ENCODE data around the gene PVALB.

PVALB gene

GRCh38 chr22:36759481-36760159, 57.2 kb downstream of the PVALB start:
- H3K4me3 ChIP-seq (ENCODE audit: low read depth, low read length): no peak overlapping the region
- ChIA-PET CTCF (interaction anchor here (0.7 to 13.3 kb wide), 5 partner anchors 10 to 213 kb away, joined by 3 to 176 read pairs (median 4); partner anchors contain the start of gene IFT27), POLR2A (no interaction called here)
- no peak for TF ChIP-seq CTCF (IDR thresholded peaks at IDR 0.05; ENCODE audit: insufficient read depth, low read length, missing control alignments)
- no peak for DNase-seq (ENCODE audit: low read depth, low spot score)

- CTCF ChIA-PET: interaction anchor here (0.9 to 13.3 kb wide), 11 partner anchors 7 to 188 kb away, joined by 3 to 176 read pairs (median 6); partner anchors contain the start of gene IFT27
- no peak for DNase-seq (ENCODE audit: low read depth, low spot score)
These were observed 58.0 kb downstream of the PVALB start for GRCh38 chr22:36758792-36759271.

GRCh38 chr22:36757668-36758211, 59.1 kb downstream of the PVALB start:
- H3K4me3 ChIP-seq (ENCODE audit: low read depth, low read length): no peak overlapping the region
- POLR2A ChIA-PET: interaction anchor here (0.9 to 1.0 kb wide), 2 partner anchors 18 to 213 kb away, joined by 3 read pairs; partner anchors contain the start of gene IFT27
- TF ChIP-seq CTCF (IDR thresholded peaks at IDR 0.05; ENCODE audit: insufficient read depth, low read length, missing control alignments): peak; percentile 92
- DNase-seq (ENCODE audit: low read depth, low spot score): no peak
- CTCF ChIA-PET: interaction anchor here (0.6 to 13.3 kb wide), 39 partner anchors 8 to 228 kb away, joined by 3 to 176 read pairs (median 4); partner anchors contain the start of gene IFT27

More at GRCh38 chr22:36758792-36759271, 58.0 kb downstream of the PVALB start:
- no peak overlapping the region for H3K4me3 ChIP-seq (ENCODE audit: low read depth, low read length)
- TF ChIP-seq CTCF (IDR thresholded peaks at IDR 0.05; ENCODE audit: insufficient read depth, low read length, missing control alignments): no peak
- POLR2A ChIA-PET: no interaction called here

- no peak for TF ChIP-seq CTCF (IDR thresholded peaks at IDR 0.05; ENCODE audit: insufficient read depth, low read length, missing control alignments)
- ChIA-PET CTCF (interaction anchor here (0.6 to 13.3 kb wide), 26 partner anchors 7 to 227 kb away, joined by 3 to 176 read pairs (median 4); partner anchors contain the start of gene IFT27), POLR2A (interaction anchor here (0.9 to 1.0 kb wide), 2 partner anchors 19 to 212 kb away, joined by 3 read pairs; partner anchors contain the start of gene IFT27)
- DNase-seq (ENCODE audit: low read depth, low spot score): no peak
- no peak overlapping the region for H3K4me3 ChIP-seq (ENCODE audit: low read depth, low read length)
These were observed 59.8 kb downstream of the PVALB start for GRCh38 chr22:36756746-36757655.

- DNase-seq (ENCODE audit: low read depth, low spot score): no peak
- CTCF ChIA-PET: interaction anchor here (0.6 to 13.3 kb wide), 7 partner anchors 9 to 222 kb away, joined by 3 to 176 read pairs (median 4); partner anchors contain the start of gene IFT27
- H3K4me3 ChIP-seq (ENCODE audit: low read depth, low read length): no peak overlapping the region
- TF ChIP-seq CTCF (IDR thresholded peaks at IDR 0.05; ENCODE audit: insufficient read depth, low read length, missing control alignments): no peak
- POLR2A ChIA-PET: no interaction called here
These were observed 60.8 kb downstream of the PVALB start for GRCh38 chr22:36756031-36756430.
